ENCODE results near the gene RPL7A.
"Not testable (repeated sequence)": the region's sequence is repeated elsewhere in the genome, so short reads cannot be mapped to it uniquely, and the experiment has no call there.

Gene RPL7A

DNA sequence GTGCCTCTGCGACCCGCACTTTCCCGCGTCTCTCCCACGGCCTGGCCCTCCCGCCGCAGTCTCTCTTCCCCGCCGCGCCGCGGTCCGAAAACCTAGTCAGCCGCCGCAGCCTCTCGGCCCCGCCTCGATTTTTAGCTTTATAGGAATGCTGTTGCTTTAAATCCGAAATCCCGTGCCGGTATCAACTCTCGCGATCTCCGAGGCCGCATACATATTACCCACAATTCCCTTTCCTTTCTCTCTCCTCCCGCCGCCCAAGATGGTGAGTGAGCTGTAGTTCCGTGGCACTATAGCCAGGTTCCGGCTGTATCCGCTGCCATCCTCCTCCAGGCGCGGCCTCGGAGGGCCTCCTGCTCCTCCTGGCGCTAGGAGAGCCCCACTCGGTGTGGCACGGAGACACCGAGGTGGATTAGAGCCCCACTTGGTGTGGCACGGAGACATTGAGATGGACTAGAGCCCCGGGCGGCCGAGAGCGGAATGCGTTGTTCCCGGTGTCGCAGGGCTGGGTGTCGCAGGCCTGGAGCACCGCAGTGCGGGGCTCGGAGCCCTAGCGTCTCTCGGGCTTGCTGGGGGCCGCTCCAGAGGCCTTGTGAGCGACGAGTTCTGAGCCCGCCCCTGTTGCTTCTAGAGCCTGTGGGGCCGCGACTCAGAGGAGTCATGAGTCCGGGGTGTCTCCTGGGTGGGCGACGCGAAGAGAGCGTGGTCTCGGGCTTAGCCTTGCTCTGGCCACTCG, at the start of gene RPL7A, which contains the start of gene MED22:
Gene RPL7A, plus strand, starts transcription at position 234 of the 733 bp plus-strand sequence. Its CDS starts 26 bp downstream, at position 260.
Gene MED22, minus strand, starts transcription at position 147 of the 733 bp plus-strand sequence. CDS start 1,469 bp downstream, outside the sequence.
- DNase-seq (ENCODE audit: low read depth) = peak; percentile 81

GRCh38 chr9:133299996-133300395, 48.0 kb upstream of the RPL7A start:
- DNase-seq (ENCODE audit: low read depth) = not testable (repeated sequence)

DNA sequence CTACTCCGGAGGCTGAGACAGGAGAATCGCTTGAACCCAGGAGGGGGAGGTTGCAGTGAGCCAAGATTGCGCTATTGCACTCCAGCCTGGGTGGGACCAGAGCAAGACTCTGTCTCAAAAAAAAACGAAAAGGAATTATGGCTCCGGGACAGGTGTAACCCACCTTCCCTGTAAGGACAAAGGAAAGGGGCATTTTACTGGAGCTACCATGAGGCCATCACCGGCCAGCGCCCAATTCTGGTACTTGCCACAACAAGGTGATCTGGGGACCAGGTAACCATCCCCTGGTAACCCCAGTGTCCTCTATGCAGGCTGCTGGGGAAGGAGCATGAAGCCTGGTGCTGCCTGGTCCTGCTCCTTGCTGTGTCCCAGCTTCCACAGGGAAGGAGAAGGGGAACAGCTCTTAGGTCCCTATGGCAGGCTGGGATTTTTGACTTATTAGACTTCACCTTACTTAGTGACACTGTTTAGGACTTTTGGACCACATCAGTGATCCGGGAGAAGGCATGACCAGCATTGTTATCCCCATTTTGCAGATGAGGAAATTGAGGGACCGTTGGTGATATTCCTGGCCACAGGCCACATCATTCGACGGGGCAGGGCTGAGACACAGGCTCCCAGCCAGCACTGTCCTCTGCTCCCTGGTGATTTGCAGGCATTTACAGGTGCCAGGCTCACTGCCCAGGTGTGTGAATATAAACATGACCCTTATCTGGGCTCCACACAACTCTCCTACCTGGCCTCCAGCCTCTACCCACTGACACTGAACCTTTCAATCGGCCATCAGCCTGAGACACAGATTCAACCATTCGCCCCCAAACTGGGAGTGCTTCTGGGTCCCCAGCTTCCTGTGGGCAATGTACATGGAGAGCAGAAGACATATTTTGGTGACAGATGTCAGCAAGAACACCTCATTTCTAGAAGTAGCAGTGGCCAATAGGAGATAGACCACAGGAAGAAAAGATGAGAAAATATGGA, 46.5 kb upstream of the RPL7A start:
- DNase-seq (ENCODE audit: low read depth) = no peak

GRCh38 chr9:133303266-133304157, 44.5 kb upstream of the RPL7A start:
- no peak for DNase-seq (ENCODE audit: low read depth)

- DNase-seq (ENCODE audit: low read depth) = no peak
These were observed 43.9 kb upstream of the RPL7A start for GRCh38 chr9:133304158-133304470.

DNA sequence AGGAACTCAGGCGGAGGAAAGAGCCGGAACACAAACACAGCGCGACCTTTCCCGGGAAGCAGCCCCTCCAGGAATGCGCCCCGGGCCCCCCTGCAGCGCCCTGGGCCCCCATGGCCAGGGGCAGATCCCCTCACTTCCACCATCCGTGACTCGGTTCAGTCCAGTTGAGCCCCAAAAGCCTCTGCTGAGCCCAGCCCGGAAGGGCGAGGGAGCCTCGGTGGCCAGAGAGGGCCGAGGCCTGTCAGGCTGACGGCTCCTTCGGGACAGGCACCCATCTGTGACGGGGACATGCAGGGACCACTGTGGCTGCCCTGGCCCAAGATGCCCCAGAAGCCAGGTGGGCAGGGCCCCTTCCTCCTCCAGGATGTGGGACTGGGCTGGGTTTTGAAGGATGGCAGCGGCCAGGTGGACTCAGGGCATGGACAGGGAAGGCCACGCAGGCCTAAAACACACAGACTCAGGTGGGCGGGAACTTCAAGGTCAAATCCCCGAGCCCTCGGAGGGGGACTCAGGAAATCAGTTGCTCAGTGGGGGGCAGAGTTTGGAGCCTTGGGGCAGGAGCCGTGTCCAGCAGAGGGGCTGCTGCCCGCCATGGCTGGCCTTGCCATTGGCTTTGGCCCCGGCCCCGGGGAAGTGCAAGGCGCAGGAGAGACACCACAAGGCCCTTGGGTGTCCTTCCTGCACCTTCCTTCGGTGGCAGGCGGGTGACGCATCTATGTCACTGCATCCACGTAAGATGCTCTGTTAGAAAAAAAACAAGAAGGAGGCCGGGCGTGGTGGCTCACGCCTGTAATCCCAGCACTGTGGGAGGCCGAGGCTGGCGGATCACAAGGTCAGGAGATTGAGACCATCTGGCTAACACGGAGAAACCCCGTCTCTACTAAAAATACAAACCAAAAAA, 43.3 kb upstream of the RPL7A start:
- DNase-seq (ENCODE audit: low read depth) = no peak

GRCh38 chr9:133305731-133306130, 42.3 kb upstream of the RPL7A start:
- DNase-seq (ENCODE audit: low read depth) = no peak

DNA sequence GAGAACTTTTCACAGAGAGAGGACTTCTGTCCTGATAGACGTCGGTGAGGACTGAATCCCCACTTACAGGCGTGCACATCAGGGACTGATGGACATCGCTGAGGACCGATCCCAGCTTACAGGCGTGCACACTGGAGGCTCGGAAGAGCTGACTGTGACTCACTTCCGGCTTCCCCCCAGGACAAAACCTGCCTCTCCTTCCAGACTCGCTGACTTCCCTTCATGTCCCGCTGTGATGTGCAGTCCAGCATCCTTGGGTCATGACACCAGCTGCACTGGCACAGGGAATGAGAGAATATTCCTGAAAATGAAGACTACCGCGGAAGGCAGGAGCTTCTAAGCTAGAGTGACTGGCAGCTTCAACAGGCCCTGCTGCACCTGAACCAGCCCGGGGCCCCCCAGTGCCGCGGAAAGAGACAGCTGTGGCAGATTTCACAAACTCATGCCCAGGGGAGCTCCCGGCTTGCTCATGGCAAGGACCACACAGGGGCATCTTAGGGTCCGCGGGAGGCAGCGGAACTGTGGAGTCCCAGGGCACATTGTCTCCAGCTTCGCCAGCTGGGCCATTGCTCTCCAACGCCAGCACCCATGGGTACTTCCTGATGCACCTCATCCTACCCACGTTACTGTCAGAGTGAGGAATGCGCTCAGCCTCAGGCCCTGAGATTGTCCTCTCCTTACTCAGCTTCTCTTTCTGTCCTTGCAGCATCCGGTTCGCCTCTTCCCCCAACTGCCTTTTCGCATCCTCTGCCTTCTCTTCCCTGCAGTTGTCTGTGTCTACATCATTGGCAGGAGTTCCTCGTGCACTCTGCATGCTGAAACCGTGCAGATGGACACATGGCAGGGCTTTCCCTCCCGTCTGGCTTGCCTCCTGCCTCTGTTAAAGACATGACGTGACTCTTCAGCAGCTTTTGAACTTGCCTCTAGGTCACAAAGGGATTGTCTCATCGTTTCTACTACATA, 41.5 kb upstream of the RPL7A start:
- no peak for DNase-seq (ENCODE audit: low read depth)

DNA sequence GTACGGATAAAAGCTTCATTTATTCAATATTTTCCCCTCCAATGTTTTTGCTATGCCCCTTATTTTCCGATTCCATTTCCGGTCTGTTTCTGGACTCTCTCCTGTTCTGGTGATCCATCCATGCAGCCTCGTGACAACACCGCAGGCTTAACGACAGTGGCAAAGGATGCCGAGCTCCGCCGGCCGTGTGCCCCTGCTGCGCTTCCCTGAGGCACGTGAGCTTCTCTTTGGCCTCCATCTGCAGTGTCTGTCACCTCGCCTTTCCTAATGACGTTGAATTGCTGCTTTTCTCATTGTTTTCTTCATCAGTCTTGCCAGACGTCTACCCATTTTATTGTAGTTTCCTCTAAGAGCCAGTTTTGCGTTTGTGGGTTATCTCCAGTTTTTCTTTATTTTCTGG, 40.7 kb upstream of the RPL7A start:
- no peak for DNase-seq (ENCODE audit: low read depth)

- no peak for DNase-seq (ENCODE audit: low read depth)
These were observed 38.4 kb upstream of the RPL7A start for GRCh38 chr9:133309608-133310007.

- no peak for DNase-seq (ENCODE audit: low read depth)
These were observed 32.0 kb upstream of the RPL7A start for GRCh38 chr9:133315997-133316396.

DNA sequence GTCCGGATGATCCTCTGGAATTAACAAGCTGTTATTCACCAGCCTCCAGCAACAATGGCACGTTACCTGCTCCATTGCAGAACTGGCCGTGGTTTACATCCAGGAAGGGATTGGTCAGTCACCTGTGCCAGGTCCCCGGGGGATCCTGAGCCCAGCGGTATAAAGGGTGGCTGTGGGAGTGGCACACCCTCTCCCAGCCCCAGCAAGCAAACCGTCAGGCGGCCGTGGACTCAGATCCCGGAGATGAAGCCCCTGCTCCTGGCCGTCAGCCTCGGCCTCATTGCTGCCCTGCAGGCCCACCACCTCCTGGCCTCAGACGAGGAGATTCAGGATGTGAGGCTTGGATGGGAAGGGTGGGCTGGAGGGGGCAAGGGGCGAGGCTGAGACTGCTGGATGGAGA, 30.5 kb upstream of the RPL7A start:
- DNase-seq (ENCODE audit: low read depth) = not testable (repeated sequence)

- DNase-seq (ENCODE audit: low read depth) = no peak
These were observed 27.6 kb upstream of the RPL7A start for GRCh38 chr9:133320421-133320881.

- no peak for DNase-seq (ENCODE audit: low read depth)
These were observed 26.5 kb upstream of the RPL7A start for GRCh38 chr9:133321411-133321935.

GRCh38 chr9:133322701-133323100, 25.3 kb upstream of the RPL7A start:
- DNase-seq (ENCODE audit: low read depth) = no peak

GRCh38 chr9:133323211-133323610, 24.8 kb upstream of the RPL7A start:
- DNase-seq (ENCODE audit: low read depth) = no peak

GRCh38 chr9:133323991-133324703, 23.9 kb upstream of the RPL7A start:
- DNase-seq (ENCODE audit: low read depth) = no peak

GRCh38 chr9:133327021-133327420, 21.0 kb upstream of the RPL7A start:
- DNase-seq (ENCODE audit: low read depth) = not testable (repeated sequence)

All from stimulated activated CD8-positive, alpha-beta memory T cell treated with anti-CD3 and anti-CD28 coated beads, Interleukin-12 subunit alpha, Interleukin-12 subunit beta, amount 100 ng/mL, for 1 hour (primary cell).